GM18526 (cell line): ENCODE results near the gene KRT79.

Experiments
- POLR2A ChIP-seq: IDR thresholded peaks from 3 replicates; pipeline ENCODE4 v1.6.1; 2011; ENCODE audit not compliant: insufficient read length; ENCODE audit errors: extremely low read depth

Gene KRT79

DNA sequence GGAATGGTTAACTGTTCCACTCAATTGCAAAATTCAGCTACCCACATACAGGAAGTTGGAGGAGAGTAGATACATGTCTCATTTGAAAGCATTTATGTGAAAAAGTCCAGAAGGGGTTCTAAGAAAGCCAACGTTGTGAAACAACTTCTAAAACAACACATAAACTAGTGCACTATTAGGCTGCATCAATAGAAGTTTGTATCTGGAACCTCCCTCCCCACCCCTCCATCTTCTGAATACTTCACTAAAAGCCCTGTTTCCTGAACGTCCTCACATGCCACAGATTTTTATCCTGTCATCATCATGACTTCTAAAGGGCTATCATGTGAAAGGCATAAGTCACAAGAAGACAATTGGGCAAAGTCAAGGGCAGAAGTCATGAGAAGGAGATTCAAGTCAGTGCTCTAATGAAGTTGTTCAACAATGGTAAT lies 5.5 kb downstream of the KRT79 start:
- TF ChIP-seq POLR2A, result no peak

DNA sequence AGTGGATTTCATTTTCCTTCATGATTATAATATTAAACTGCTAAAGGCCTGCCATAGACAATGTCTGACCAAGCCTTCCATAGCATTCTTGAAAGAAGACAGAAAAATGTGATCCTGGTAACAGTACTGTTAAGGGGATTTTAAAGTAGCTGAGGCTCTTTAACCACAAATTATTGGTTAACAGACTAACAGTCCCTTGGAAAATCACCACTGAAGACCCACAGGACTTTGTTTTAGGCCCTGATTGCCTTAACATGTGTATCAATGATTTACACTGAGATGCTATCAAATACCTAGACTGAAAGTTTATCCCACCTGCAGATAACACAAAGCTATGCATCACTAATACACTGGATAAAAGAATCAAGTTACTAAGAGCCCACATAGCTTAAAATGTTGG lies 6.0 kb downstream of the KRT79 start:
- TF ChIP-seq POLR2A, result no peak

DNA sequence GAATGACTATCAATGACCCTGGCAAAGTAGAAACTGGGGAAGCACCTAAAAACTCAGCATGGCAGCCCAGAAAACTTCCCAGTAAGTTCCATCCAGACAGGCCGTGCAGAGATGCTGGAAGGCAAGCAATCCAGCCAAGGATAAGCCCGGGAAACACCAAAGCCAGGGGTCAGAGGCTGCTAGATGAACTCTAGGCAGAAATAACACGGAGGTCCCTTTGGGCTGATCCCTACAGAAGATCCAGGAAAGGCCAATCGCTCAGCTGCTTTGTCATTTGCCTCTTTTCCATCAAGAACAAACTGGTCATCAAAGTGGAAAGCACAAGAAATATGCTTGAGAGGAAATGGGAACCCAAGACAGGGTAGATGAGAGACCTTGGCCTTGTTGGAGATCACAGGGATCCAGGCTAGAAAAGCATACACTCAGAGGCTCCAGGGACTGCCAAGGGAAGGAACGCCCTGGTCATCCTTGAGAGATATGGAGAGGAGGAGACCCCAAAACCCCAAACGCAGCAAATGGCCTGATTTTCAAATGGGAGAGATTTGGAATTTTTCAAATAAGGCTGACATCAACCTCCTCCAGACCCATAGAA lies 6.5 kb downstream of the KRT79 start:
- no peak for TF ChIP-seq POLR2A

DNA sequence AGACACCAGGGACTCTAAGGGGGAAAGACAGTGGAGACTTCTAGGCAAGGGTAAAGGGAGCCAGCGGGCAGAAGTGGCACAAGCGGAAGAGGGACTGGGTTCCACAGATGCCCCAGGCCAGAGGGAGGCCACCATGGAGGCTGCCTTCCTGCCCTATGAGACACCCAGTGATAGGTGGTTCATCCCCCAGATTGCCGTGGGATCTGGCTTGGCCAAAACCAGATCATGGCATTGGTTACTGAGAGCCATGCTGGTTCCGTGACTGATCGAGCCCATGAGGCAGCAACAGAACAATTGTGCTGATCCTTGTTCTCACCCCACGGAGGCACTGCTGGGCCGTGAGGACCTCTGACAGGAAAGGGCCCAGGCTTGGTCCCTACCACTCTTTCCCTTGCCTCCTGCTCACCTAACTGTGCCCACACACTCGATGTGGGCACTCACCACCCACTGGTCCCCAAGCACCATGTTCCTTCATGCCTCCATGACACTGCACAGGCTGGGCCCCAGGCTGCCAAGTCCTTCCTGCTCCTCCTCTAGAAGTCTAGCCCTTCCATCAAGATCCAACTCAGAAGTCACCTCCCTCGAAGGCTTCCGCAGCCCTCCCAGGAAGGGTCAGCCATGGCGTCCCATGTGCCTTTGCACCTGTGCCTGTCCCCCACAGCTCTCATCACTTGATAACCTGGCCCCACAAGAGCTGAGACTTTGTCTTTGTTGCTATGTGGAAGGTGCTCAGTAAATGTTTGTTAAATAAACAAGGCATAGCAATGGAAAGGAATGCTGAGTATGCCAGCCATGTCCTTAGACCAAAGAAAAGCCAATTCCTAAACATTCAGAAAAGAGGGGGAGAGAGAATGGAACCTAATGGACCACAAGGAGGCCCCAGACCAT lies 7.3 kb downstream of the KRT79 start:
- no peak for TF ChIP-seq POLR2A

DNA sequence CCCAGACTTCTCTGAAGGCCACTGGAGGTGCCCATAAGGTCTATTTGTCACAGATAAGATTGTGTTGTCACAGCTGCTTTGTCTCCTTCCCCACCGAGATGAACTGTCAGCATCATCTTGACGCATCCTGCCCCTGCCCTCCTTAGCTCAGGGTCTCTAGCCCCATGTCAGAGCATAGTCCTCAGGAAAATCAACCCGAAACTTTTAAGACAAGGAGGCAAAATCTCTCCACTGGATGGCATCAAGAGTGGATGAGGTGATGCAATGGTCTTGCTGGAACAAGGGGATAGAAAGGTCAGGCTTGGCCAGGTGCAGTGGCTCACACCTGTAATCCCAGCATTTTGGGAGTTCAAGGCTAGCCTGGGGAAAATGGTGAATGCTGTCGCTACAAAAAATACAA lies 8.2 kb downstream of the KRT79 start:
- no peak for TF ChIP-seq POLR2A

DNA sequence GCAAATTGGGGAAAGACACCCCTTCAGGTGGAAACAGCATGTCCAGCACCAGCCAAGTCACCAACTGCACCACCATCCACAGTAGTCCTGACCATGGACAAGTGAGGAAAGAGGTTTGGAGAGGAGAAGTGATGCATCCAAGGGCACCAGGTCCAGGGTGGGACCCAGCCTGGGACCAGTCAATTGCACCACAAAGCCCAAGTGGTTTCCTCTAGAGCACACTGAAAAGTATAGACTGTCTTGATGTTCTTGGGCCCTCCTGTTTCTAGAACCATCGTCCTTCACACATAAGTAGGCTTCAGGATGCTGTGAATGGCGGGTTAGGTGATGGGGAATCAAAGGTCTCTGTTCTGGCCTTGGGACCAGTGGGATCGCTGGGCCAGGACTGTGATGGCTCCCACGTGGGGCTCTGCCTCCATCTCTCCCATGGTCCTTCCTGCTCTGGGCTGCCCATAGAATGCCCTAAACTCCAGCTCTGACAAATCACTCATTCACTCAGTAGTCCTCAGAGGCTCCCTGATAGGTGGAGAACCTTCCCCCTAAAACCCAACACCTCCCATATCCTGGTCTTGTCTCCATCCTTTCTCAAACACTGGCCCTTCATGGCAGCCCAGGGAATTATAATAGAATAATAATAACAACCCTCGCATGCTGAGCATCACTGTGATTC lies 9.2 kb downstream of the KRT79 start:
- no peak for TF ChIP-seq POLR2A

DNA sequence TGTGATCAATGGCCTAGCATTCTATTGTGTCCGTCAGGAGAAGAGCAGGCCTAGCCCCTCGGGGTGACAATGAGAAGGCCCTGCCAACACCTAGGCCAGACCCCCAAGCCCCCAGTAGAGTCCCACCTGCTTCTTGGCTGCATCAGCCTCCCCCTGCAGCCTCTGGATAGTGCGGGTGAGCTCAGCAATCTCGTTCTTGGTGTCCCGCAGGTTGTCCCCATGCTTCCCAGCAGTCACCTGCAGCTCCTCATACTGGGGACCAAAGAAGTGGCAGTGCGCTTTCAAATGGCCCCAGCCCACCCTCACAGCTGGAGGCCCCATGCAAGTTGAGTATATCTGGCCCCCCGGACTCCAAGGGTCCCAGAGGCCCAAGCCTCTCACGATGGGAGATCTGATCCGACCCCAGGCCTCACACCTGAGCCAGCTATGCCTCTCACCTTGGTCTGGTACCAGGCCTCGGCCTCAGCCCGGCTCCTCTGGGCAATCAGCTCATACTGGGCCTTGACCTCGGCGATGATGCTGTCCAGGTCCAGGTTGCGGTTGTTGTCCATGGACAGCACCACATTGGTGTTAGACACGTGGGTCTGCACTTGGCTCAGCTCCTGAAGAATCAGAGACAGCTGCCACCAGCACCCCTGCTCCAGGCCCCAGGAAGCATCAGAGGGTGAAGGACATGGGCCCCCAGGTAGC lies 10.2 kb downstream of the KRT79 start:
- no peak for TF ChIP-seq POLR2A

DNA sequence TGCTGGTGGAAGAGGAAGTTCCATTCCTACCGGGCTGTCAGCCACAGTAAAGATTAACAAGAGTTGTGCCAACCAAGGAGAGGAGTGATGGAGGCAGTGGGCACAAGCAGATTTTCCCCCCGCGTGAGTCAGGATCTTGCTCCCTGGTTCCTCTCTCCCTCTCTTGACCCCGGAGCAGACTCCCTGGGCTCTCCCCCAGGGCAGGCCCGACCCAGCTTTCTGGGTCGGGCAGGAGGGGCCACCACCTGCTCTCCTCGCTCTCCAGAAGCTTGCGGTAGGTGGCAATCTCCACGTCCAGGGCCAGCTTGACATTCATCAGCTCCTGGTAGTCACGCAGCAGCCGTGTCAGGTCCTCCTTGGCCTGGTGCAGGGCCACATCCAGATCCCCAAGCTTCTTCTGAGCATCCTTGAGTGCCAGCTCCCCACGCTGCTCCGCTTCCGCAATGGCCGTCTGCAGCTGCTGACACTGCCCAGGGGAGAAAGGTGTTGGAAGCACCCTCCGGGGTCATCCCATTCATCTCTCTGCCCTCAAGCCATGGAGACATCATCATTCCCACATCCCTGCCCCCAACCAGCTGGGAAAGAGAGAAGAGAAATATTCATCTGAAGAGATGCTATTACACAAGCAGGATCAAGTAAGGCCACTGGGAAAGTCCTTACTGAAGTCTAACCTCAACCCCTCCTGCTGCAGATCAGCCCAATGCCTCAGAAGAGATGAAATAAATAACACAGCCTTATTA lies 11.2 kb downstream of the KRT79 start:
- no peak for TF ChIP-seq POLR2A

DNA sequence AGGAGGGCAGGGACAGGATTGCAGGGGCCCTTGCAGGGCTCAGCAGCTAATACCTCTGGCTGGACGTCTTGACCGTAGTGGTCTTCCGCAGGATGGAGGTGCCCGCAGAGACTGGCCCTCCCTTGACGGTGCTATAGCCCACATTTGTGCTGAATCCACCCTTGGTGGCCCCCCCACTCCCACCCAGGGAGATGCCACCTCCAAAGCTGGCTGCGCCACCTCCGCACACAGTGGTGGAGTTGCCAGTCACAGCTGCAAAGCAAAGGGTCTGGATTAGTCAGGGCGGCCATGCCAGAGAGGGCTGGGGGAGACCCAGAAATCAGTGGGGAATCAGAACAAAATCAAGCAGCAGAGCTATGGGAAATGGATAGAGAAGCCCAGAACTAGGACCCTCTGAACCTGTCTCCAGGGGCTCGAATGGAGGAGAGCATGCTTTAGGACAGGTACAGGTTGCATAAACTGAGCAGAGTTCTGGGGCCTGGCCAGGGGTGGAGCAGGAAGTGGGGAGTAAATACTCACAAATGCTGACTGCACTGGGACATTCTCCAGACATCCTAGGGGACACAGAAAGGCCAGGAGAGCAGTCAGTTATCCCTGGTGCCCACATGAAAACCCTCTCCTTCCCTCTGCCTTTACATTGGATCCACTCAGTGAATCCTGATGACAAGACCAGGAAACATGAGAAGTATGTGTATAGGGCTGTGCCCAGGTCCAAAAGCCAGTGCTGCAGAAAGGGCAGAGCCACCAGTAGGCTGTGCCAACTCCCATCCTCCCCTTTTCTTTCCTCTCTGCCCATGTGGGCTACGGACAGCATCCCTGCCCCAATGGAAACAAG lies 12.1 kb downstream of the KRT79 start:
- no peak for TF ChIP-seq POLR2A

DNA sequence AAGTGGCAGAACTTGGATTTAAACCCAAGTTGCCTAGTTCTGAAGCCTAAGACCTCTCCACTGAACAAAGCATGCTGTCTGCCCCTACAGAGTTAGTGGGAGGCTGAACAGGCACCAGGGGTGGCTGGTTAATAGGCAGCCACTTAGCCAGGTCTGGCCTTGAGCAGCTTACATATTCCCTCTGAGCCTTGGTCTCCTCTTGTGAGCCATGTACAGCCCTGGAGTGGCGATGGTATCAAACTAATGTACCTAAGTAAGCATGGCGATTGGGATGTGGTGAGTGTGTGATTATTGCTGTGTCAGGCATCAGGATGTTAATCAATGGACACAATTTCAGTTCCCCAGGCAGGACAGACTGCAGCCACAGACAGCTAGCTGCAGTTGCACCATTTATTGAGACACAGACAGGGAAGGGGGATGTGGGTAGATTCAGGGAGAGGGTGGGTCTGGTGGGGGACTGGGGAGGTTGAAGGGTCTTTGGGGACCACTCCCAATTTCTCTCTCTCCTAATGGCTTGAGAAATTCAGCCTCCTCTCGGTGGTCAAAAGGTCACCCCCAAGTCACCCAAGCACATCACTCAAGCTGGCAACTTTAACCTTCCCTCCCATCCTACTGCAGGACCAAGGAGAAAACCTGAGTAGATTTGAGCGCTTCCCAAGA lies 12.9 kb downstream of the KRT79 start:
- no peak for TF ChIP-seq POLR2A

DNA sequence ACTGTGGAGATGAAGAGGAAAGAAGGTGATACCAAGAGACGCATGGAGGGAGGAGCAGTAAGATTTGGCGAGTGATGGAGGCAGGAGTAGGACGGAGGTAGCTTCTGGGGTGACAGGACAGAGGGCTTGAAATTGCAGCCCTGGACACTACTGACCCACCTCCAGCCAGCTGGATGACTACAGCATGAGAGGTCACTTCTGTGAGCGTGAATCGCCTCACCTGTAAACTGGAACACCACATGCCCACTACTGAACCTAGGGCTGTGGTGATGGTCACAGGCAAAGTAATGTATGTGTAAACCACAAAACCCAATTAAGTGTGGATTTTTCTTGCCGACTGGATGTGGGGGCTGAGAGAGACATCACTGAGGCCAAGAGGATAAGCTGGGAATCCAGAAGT lies 13.6 kb downstream of the KRT79 start:
- TF ChIP-seq POLR2A, result no peak

DNA sequence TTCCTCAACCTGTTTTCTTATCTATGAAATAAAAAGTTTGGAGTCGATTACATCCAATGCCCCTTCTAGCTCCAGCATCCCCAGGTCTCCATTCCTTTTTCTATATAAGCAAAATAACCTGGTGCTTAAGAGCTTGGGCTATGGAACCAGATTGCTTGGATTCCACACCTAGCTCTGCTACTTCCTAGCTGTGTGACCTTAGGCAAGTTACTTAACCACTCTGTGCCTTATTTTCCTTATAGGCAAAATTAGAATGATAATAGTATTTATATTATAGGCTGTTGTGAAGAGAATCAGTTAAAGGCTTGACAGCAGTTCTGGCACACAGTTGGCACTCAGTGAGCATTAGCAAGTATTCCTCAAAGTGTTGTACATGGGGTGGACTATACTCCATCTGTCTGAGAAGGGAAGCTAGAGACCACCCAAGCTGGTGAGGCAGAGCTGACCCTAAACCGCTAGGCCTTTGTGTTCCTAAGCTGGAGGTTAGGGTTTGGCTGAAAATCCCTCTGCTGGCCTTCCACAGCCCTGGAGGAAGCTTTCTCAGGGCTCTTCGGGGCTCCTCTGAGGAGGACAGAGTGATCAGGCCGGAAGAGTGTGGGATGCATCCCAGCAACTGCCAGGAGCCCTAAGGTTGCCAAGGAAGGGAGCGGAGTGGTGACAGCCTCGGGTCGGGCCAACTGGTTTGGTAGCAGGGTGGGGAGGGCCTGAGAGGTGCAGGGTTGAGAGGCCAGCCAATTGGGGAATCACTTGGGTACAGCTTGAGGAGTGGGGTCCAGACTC lies 14.2 kb downstream of the KRT79 start:
- TF ChIP-seq POLR2A, result no peak
